Fibroblast of lung (primary cell): ENCODE measurements around the gene METTL4. TPM values are rescaled to one million over a fixed set of nuclear protein-coding genes. Genes with fewer than 3 reads are reported as not detected.

Experiments used
- DNase-seq, 2 donors: peaks; one replicate each; pipeline versions ENCODE4 v3.0.0 to v3.0.0-alpha.2; 2010; ENCODE audit warnings: low read depth in 2 of 2
- H2AFZ ChIP-seq: 2 replicates; pipeline ENCODE4 v1.5.1; 2012; ENCODE audit warnings: low read length, control low read depth, inconsistent platforms
- H3K27ac ChIP-seq: 2 replicates; pipeline ENCODE4 v1.5.1; 2011; ENCODE audit warnings: low read length, control low read depth; ENCODE audit not compliant: insufficient read depth
- H3K27me3 ChIP-seq: 2 replicates; pipeline ENCODE4 v1.5.1; 2011; ENCODE audit warnings: mild to moderate bottlenecking, low read length; ENCODE audit not compliant: control insufficient read depth, insufficient read depth
- H3K36me3 ChIP-seq: 2 replicates; pipeline ENCODE4 v1.5.1; 2011; ENCODE audit warnings: low read length; ENCODE audit not compliant: control insufficient read depth, insufficient read depth
- H3K4me1 ChIP-seq: 2 replicates; pipeline ENCODE4 v1.5.1; 2011; ENCODE audit warnings: low read length; ENCODE audit not compliant: control insufficient read depth, insufficient read depth; ENCODE audit errors: extremely low read depth
- H3K4me2 ChIP-seq: 2 replicates; pipeline ENCODE4 v1.5.1; 2011; ENCODE audit warnings: low read length, control low read depth; ENCODE audit not compliant: insufficient read depth; ENCODE audit errors: extremely low read depth
- H3K4me3 ChIP-seq, 4 experiments: fragments of 200-600 bp in 1 of 4; sonication (generic) in 1 of 4; replicated peaks in 1 of 4; 2 replicates each; pipeline ENCODE4 v1.5.1; 2011 to 2016; ENCODE audit warnings: low read length in 4 of 4, low read depth in 3 of 4, mild to moderate bottlenecking in 3 of 4, control low read depth in 2 of 4, inconsistent platforms in 1 of 4, mixed read lengths in 1 of 4; ENCODE audit not compliant: insufficient read depth in 1 of 4; ENCODE audit errors: control extremely low read depth in 1 of 4
- H3K79me2 ChIP-seq: 2 replicates; pipeline ENCODE4 v1.5.1; 2012; ENCODE audit warnings: mild to moderate bottlenecking, low read length, inconsistent platforms; ENCODE audit not compliant: control insufficient read depth, insufficient read depth
- H3K9ac ChIP-seq: 2 replicates; pipeline ENCODE4 v1.5.1; 2011; ENCODE audit warnings: mild to moderate bottlenecking, low read length, control low read depth; ENCODE audit not compliant: insufficient read depth
- H3K9me3 ChIP-seq: 2 replicates; pipeline ENCODE4 v1.5.1; 2012; ENCODE audit warnings: low read depth, low read length; ENCODE audit not compliant: control insufficient read depth, insufficient read depth
- H4K20me1 ChIP-seq: 2 replicates; pipeline ENCODE4 v1.5.1; 2011; ENCODE audit warnings: low read length; ENCODE audit not compliant: control insufficient read depth, insufficient read depth; ENCODE audit errors: extremely low read depth
- EZH2 ChIP-seq: IDR thresholded peaks from 2 replicates; pipeline ENCODE4 v1.5.1; 2012; ENCODE audit warnings: low read length, control low read depth, mild to moderate bottlenecking; ENCODE audit errors: missing control alignments
- polyA plus RNA-seq, 2 donors: library from polyadenylated mRNA; depleted of rRNA in 1 of 2; stranded (reverse) in 1 of 2; unstranded in 1 of 2; fragments of >200 nt; gene quantifications; 2 replicates each; pipeline ENCODE4 v1.2.1, GENCODE V29; 2011 to 2012; ENCODE audit warnings: missing spikeins in 1 of 2
- total RNA-seq: library from RNA; depleted of rRNA; stranded (reverse); fragments of >200 nt; gene quantifications from 2 replicates; pipeline ENCODE4 v1.2.1, GENCODE V29; 2014
- TF ChIP-seq, protein P1 (sequence below), 2 donors: IDR thresholded peaks in 1 of 2; conservative IDR thresholded peaks in 1 of 2; 1 replicate in 1 of 2; 2 replicates in 1 of 2; pipeline ENCODE4 v1.5.1; 2011 to 2012; ENCODE audit warnings: low read length in 2 of 2, control low read depth in 1 of 2, inconsistent platforms in 1 of 2, low read depth in 1 of 2, mild to moderate bottlenecking in 1 of 2

METTL4 gene
- total and polyA plus RNA-seq, 2 donors (not counting 1 experiment from before 2014, with no cell fraction given) = 8.0 to 12.2 TPM

DNA sequence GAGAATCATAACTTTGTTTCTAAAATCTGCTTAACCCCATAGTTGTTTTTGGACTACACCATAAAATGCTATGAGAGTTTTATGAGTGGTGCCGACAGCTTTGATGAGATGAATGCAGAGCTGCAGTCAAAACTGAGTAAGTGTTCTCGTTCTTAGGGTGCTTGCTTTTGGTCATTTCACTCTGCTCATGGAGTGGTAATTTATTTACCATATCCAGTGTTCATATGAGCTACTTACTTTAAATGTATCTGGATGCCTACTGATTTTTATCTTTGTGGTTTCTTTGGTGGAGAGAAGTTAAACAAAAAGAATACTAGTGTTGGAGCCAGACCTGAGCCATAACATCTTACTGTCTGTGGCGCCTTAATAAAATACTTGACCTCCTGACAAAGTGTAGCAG, 16.5 kb upstream of the METTL4 start:
- H3K36me3 ChIP-seq = peaks cover 2% of the 10 kb centered on the region

DNA sequence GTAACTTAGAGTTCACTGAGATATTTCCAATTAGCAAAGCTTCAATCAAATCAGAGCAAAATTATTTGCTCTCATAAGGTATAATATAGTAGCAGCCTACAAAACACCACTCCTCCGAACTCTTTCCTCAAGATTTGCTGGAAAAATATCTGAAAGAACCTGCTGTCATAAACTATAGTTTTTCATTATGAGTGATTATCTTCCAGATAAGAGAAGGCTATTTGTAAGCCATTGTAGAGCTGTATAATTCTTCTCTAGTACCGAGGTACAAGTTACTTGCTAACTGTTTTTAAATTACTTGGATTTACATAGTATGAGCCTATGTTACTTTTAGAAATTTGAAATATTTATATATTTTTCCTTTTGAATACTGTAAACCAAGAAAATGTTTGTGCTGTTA, 2.1 kb upstream of the METTL4 start:
- Histone ChIP-seq H3K36me3 (no peaks in the 10 kb centered on the region), H3K9ac (no peak overlapping the region), H3K27ac (no peak overlapping the region), H3K4me3 (peak overlapping the region; percentile 22 to 92 (median 68)), H3K79me2 (peaks cover 63% of the 10 kb centered on the region), H3K9me3 (no peaks in the 10 kb centered on the region), H3K4me2 (peak overlapping the region; percentile 91), H3K4me1 (peaks cover 7% of the 10 kb centered on the region), H3K27me3 (no peaks in the 10 kb centered on the region), H2AFZ (peak overlapping the region; percentile 72), H4K20me1 (no peaks in the 10 kb centered on the region)
- no peak for DNase-seq
- TF ChIP-seq, protein P1, sequence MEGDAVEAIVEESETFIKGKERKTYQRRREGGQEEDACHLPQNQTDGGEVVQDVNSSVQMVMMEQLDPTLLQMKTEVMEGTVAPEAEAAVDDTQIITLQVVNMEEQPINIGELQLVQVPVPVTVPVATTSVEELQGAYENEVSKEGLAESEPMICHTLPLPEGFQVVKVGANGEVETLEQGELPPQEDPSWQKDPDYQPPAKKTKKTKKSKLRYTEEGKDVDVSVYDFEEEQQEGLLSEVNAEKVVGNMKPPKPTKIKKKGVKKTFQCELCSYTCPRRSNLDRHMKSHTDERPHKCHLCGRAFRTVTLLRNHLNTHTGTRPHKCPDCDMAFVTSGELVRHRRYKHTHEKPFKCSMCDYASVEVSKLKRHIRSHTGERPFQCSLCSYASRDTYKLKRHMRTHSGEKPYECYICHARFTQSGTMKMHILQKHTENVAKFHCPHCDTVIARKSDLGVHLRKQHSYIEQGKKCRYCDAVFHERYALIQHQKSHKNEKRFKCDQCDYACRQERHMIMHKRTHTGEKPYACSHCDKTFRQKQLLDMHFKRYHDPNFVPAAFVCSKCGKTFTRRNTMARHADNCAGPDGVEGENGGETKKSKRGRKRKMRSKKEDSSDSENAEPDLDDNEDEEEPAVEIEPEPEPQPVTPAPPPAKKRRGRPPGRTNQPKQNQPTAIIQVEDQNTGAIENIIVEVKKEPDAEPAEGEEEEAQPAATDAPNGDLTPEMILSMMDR (conservative IDR thresholded peaks at IDR 0.05 in 1 of 2, IDR thresholded peaks at IDR 0.05 in 1 of 2; ENCODE audit: low read depth in 1 of 2, low read length in 2 of 2) = no peak
- TF ChIP-seq EZH2 = no peak

More for the DNA sequence above, 16.5 kb upstream of the METTL4 start:
- Histone ChIP-seq H3K79me2 (no peaks in the 10 kb centered on the region), H3K4me3 (no peak overlapping the region), H3K9me3 (no peaks in the 10 kb centered on the region), H3K9ac (no peak overlapping the region), H3K27me3 (no peaks in the 10 kb centered on the region), H3K4me2 (no peak overlapping the region), H3K27ac (no peak overlapping the region), H3K4me1 (peaks cover 3% of the 10 kb centered on the region), H2AFZ (peak overlapping the region; percentile 26), H4K20me1 (no peaks in the 10 kb centered on the region)
- TF ChIP-seq, protein P1 (conservative IDR thresholded peaks at IDR 0.05 in 1 of 2, IDR thresholded peaks at IDR 0.05 in 1 of 2; ENCODE audit: low read depth in 1 of 2, low read length in 2 of 2) = no peak
- no peak for TF ChIP-seq EZH2
- no peak for DNase-seq

DNA sequence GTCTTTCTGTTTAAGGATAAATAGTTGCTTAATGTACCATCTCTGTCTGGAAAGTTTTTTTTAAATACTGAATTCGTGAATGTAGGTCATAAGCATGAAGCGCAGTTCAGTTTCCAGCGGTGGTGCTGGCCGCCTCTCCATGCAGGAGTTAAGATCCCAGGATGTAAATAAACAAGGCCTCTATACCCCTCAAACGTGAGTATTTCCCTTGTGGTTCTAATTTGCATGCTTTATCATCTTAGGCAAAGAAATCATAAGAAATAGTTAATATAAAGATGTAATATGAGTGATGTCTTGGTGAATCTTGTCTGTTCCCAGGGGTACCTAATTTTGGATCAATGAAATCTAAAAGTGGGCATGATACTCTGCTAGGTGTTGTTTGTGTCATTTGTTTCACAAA, 1.6 kb upstream of the METTL4 start:
- H3K79me2 ChIP-seq = peaks cover 66% of the 10 kb centered on the region
- H3K4me2 ChIP-seq = peak overlapping the region; percentile 91
- peak in 1 of 2 donors; percentile 26 for DNase-seq
- peak overlapping the region; percentile 46 for H2AFZ ChIP-seq
- H3K36me3 ChIP-seq = no peaks in the 10 kb centered on the region
- H4K20me1 ChIP-seq = no peaks in the 10 kb centered on the region
- peak overlapping the region; percentile 50 to 92 (median 82) for H3K4me3 ChIP-seq
- no peak overlapping the region for H3K27ac ChIP-seq
- peaks cover 7% of the 10 kb centered on the region for H3K4me1 ChIP-seq
- H3K27me3 ChIP-seq = no peaks in the 10 kb centered on the region
- H3K9me3 ChIP-seq = no peaks in the 10 kb centered on the region
- no peak overlapping the region for H3K9ac ChIP-seq
- TF ChIP-seq EZH2 = no peak
- TF ChIP-seq, protein P1 (conservative IDR thresholded peaks at IDR 0.05 in 1 of 2, IDR thresholded peaks at IDR 0.05 in 1 of 2; ENCODE audit: low read depth in 1 of 2, low read length in 2 of 2) = no peak
